HL-60 (cell line): ENCODE measurements around the gene IRX2.

Source experiments
- DNase-seq, 2 experiments: peaks; one replicate each; pipeline ENCODE4 v3.0.0-alpha.2; 2010 to 2020; ENCODE audit warnings: low read depth in 1 of 2, low spot score in 1 of 2
- H3K27ac ChIP-seq: fragments of 250-450 bp; sonication (Bioruptor Pico); replicated peaks from 2 replicates; pipeline ENCODE4 v1.5.1; 2020; ENCODE audit warnings: mild to moderate bottlenecking, moderate library complexity
- H3K27me3 ChIP-seq: fragments of 250-450 bp; sonication (Bioruptor Pico); 2 replicates; pipeline ENCODE4 v1.5.1; 2021; ENCODE audit warnings: mild to moderate bottlenecking, moderate library complexity; ENCODE audit not compliant: insufficient read depth, poor library complexity, severe bottlenecking
- H3K4me3 ChIP-seq: replicated peaks from 2 replicates; pipeline ENCODE4 v1.5.1; 2011; ENCODE audit warnings: mild to moderate bottlenecking, control low read depth, low read length; ENCODE audit not compliant: insufficient read depth
- CTCF ChIP-seq: IDR thresholded peaks from one replicate; pipeline ENCODE4 v1.5.1; 2011; ENCODE audit warnings: low read length, control low read depth, inconsistent platforms; ENCODE audit not compliant: insufficient read depth
- GABPA ChIP-seq: IDR thresholded peaks from 2 replicates; pipeline ENCODE4 v1.6.1; 2012; ENCODE audit warnings: low read depth
- POLR2AphosphoS5 ChIP-seq: IDR thresholded peaks from 2 replicates; pipeline ENCODE4 v1.6.1; 2012; ENCODE audit warnings: low read depth
- SPI1 ChIP-seq: IDR thresholded peaks from 2 replicates; pipeline ENCODE4 v1.6.1; 2012; ENCODE audit warnings: low read depth, mild to moderate bottlenecking, borderline replicate concordance
- TF ChIP-seq, protein P1 (sequence below): IDR thresholded peaks from 2 replicates; pipeline ENCODE4 v1.6.1; 2012; ENCODE audit warnings: low read depth; ENCODE audit not compliant: insufficient replicate concordance

Gene IRX2

DNA sequence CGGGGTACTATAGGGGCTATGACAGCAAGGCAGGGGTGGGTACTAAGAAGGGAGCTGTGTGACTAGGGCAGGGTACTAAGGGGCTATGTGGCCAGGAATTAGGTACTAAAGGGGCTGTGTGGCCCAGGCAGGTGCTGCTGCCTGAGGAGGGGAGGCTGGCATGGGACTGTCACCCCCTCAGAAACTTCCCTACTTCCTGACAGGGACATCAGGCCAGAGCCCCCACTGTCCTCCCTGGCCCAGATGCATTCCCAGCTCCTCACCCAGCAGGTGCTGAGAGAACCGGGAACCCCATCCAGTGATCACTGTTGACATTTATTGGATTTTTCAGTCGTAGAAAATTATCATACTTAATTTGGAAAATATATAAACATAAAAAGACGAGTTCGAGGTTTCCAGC, 26.6 kb downstream of the IRX2 start:
- H3K27ac ChIP-seq = no peak overlapping the region
- TF ChIP-seq POLR2AphosphoS5 = no peak
- TF ChIP-seq SPI1 = no peak
- TF ChIP-seq, protein P1, sequence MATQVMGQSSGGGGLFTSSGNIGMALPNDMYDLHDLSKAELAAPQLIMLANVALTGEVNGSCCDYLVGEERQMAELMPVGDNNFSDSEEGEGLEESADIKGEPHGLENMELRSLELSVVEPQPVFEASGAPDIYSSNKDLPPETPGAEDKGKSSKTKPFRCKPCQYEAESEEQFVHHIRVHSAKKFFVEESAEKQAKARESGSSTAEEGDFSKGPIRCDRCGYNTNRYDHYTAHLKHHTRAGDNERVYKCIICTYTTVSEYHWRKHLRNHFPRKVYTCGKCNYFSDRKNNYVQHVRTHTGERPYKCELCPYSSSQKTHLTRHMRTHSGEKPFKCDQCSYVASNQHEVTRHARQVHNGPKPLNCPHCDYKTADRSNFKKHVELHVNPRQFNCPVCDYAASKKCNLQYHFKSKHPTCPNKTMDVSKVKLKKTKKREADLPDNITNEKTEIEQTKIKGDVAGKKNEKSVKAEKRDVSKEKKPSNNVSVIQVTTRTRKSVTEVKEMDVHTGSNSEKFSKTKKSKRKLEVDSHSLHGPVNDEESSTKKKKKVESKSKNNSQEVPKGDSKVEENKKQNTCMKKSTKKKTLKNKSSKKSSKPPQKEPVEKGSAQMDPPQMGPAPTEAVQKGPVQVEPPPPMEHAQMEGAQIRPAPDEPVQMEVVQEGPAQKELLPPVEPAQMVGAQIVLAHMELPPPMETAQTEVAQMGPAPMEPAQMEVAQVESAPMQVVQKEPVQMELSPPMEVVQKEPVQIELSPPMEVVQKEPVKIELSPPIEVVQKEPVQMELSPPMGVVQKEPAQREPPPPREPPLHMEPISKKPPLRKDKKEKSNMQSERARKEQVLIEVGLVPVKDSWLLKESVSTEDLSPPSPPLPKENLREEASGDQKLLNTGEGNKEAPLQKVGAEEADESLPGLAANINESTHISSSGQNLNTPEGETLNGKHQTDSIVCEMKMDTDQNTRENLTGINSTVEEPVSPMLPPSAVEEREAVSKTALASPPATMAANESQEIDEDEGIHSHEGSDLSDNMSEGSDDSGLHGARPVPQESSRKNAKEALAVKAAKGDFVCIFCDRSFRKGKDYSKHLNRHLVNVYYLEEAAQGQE = no peak
- TF ChIP-seq CTCF = no peak
- TF ChIP-seq GABPA = no peak
- no peak overlapping the region for H3K4me3 ChIP-seq
- H3K27me3 ChIP-seq = no peaks in the 10 kb centered on the region
- DNase-seq = no peak

- no peak for DNase-seq
- no peak for TF ChIP-seq SPI1
- Histone ChIP-seq H3K27me3 (no peaks in the 10 kb centered on the region), H3K27ac (no peak overlapping the region), H3K4me3 (no peak overlapping the region)
Measured at GRCh38 chr5:2724031-2724581, 27.4 kb downstream of the IRX2 start.

DNA sequence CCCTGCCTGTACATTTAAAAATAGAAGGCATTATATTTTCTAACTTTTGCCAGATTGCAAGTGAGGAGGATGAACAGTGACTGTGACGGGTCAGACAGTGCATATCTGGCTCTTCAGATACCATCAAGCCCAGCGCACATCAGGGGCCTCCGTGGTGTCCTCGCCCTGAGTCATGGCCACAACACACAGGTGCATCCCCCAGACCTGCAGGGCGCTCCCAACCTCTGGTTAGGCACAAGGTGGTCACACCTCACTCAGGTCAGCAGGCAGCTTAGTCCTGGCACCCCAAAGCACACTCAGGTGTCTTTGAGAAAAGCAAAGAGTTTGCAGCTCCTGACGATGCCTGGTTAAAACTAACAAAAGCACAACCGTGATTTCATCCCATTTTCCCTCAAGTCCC, 28.6 kb downstream of the IRX2 start:
- TF ChIP-seq, protein P1 = no peak
- TF ChIP-seq POLR2AphosphoS5 (no peak), CTCF (no peak), SPI1 (no peak), GABPA (no peak)
- H3K27me3 ChIP-seq = no peaks in the 10 kb centered on the region
- no peak for DNase-seq
- H3K27ac ChIP-seq = no peak overlapping the region
- H3K4me3 ChIP-seq = no peak overlapping the region

DNA sequence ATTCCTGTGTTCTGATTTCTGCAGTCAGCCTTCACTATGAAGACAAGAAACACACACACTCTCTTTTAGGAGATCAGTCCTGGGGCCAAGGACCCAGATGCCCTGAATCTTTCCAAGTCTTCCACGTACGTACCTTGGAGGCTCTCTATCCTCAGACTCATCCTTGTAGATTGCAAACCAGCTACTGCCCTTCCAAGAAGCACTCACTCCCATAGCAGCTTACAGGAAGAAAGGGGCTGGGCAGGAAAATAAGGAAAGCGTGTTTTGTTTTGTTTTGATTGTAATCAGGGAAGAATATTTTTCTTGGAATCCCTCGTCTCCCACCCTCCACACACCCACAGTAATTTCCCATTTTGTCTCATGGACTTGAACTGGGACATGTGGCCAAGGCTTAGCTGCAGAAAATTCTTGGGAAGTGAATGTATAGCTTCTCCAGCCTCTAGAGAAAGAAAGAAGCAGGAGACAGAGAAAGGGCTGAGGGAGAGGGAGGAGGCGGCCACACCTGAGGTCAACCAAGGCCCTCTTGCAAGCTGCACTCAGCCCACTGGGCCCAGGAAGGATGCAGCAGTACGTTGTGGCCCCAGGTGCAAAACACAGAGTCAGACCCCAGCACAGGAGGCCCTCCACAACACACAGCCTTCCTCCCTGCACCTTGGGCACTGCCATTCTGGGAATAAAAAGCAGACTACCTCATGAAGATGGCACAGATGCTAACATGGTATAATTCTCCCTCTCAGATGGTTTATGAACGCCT, 29.9 kb downstream of the IRX2 start:
- Histone ChIP-seq H3K27me3 (no peaks in the 10 kb centered on the region), H3K27ac (no peak overlapping the region), H3K4me3 (no peak overlapping the region)
- DNase-seq = no peak
- TF ChIP-seq, protein P1 = no peak
- no peak for TF ChIP-seq GABPA
